Caco-2 (cell line): ENCODE results near the gene OR5L1. TPM values are rescaled to one million over a fixed set of nuclear protein-coding genes. Genes with fewer than 3 reads are reported as not detected.

ENCODE experiments used
- BruUV-seq: library from RNA; stranded (reverse); fragments of 400-500 nt; replicated peaks from 2 replicates; lab custom pipeline; 2021; lab: Mats Ljungman, UMichigan
- CTCF ChIA-PET: fragments of 300-600 bp; sonication (Branson Sonifier 250); formaldehyde crosslinking; loops from one replicate; lab custom pipeline; 2022; ENCODE audit warnings: antibody characterized with exemption; lab: Charles Lee
- POLR2A ChIA-PET: fragments of 300-600 bp; sonication (Branson Sonifier 250); formaldehyde crosslinking; loops from one replicate; lab custom pipeline; 2022; ENCODE audit warnings: antibody characterized with exemption; lab: Charles Lee
- DNase-seq, 2 experiments: peaks; one replicate each; pipeline versions ENCODE4 v3.0.0 to v3.0.0-alpha.2; 2020 to 2022
- H3K27me3 ChIP-seq: replicated peaks from 2 replicates; pipeline ENCODE4 v1.6.0; 2011; ENCODE audit warnings: low read length; ENCODE audit not compliant: control insufficient read depth, insufficient read depth
- H3K36me3 ChIP-seq: 2 replicates; pipeline ENCODE4 v1.5.1; 2011; ENCODE audit warnings: low read length; ENCODE audit not compliant: control insufficient read depth, insufficient read depth
- H3K4me1 ChIP-seq: fragments of 250-450 bp; sonication (Bioruptor Pico); 2 replicates; pipeline ENCODE4 v1.5.1; 2020; ENCODE audit warnings: mild to moderate bottlenecking
- H3K4me3 ChIP-seq: 2 replicates; pipeline ENCODE4 v1.5.1; 2011; ENCODE audit warnings: low read depth, mild to moderate bottlenecking, control low read depth, low read length
- H3K9me3 ChIP-seq: fragments of 250-450 bp; sonication (Bioruptor Pico); 2 replicates; pipeline ENCODE4 v1.5.1; 2020; ENCODE audit warnings: mild to moderate bottlenecking, moderate library complexity
- H3K27ac Mint-ChIP-seq: one replicate; pipeline ENCODE4 v1.8.0; 2022; ENCODE audit warnings: mixed read lengths; ENCODE audit not compliant: unreplicated experiment
- H3K27me3 Mint-ChIP-seq: one replicate; pipeline ENCODE4 v1.8.0; 2022; ENCODE audit warnings: mixed read lengths; ENCODE audit not compliant: insufficient read depth, unreplicated experiment
- H3K36me3 Mint-ChIP-seq: one replicate; pipeline ENCODE4 v1.8.0; 2022; ENCODE audit warnings: mild to moderate bottlenecking, mixed read lengths; ENCODE audit not compliant: insufficient read depth, unreplicated experiment
- H3K4me1 Mint-ChIP-seq: one replicate; pipeline ENCODE4 v1.8.0; 2022; ENCODE audit warnings: low read depth, mixed read lengths; ENCODE audit not compliant: unreplicated experiment
- H3K4me3 Mint-ChIP-seq: one replicate; pipeline ENCODE4 v1.8.0; 2022; ENCODE audit warnings: mild to moderate bottlenecking, moderate library complexity, mixed read lengths; ENCODE audit not compliant: unreplicated experiment
- H3K9me3 Mint-ChIP-seq: one replicate; pipeline ENCODE4 v1.8.0; 2022; ENCODE audit warnings: mixed read lengths; ENCODE audit not compliant: unreplicated experiment
- intact Hi-C: fragments of 100-400 bp; cut with micrococcal nuclease; formaldehyde crosslinking; loops from one replicate; pipeline ENCODE4 v1.10.0; 2022; ENCODE audit not compliant: unreplicated experiment
- total RNA-seq: library from RNA; stranded (reverse); gene quantifications from 2 replicates; pipeline ENCODE4 v1.2.3, GENCODE V29; 2022
- TF ChIP-seq, protein P1 (sequence below), 2 experiments: fragments of 200-600 bp in 1 of 2; IDR thresholded peaks; 1 replicate in 1 of 2; 2 replicates in 1 of 2; pipeline versions ENCODE4 v1.5.1 to v1.8.0; 2011 to 2022; ENCODE audit warnings: antibody characterized with exemption in 1 of 2, control low read depth in 1 of 2, inconsistent platforms in 1 of 2, low read depth in 1 of 2, low read length in 1 of 2, mild to moderate bottlenecking in 1 of 2, moderate library complexity in 1 of 2; ENCODE audit not compliant: insufficient read depth in 1 of 2, severe bottlenecking in 1 of 2, unreplicated experiment in 1 of 2

OR5L1 gene
- total RNA-seq, 1 experiment from 2014 or later, result not detected

DNA sequence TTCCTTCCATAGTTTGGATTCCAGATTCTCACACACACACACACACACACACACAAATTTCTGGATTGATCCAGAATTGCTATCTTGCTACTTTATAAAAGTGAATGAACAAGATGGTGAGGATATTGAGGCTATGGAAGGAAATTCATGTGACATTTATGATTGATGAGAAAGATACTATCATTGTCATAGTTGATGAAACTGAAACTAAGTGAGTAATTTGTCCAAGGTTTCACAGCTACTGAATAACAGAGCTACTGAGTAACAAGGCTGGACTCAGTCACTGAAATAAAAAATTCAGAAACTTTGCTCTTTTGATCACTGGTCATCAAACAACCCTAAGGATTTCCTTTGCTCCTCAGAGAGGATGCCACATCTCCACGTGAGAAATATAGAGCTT is 43.5 kb downstream of the OR5L1 start:
- no peaks in the 10 kb centered on the region for H3K36me3 Mint-ChIP-seq
- Histone ChIP-seq H3K27me3 (no peaks in the 10 kb centered on the region), H3K4me3 (no peak overlapping the region), H3K36me3 (no peaks in the 10 kb centered on the region), H3K9me3 (no peaks in the 10 kb centered on the region), H3K4me1 (no peaks in the 10 kb centered on the region)
- TF ChIP-seq, protein P1, sequence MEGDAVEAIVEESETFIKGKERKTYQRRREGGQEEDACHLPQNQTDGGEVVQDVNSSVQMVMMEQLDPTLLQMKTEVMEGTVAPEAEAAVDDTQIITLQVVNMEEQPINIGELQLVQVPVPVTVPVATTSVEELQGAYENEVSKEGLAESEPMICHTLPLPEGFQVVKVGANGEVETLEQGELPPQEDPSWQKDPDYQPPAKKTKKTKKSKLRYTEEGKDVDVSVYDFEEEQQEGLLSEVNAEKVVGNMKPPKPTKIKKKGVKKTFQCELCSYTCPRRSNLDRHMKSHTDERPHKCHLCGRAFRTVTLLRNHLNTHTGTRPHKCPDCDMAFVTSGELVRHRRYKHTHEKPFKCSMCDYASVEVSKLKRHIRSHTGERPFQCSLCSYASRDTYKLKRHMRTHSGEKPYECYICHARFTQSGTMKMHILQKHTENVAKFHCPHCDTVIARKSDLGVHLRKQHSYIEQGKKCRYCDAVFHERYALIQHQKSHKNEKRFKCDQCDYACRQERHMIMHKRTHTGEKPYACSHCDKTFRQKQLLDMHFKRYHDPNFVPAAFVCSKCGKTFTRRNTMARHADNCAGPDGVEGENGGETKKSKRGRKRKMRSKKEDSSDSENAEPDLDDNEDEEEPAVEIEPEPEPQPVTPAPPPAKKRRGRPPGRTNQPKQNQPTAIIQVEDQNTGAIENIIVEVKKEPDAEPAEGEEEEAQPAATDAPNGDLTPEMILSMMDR (IDR thresholded peaks at IDR 0.05; ENCODE audit: insufficient read depth in 1 of 2, low read depth in 1 of 2, low read length in 1 of 2, severe bottlenecking in 1 of 2, unreplicated experiment in 1 of 2), result no peak
- ChIA-PET CTCF (no interaction called here), POLR2A (no interaction called here)
- no peaks in the 10 kb centered on the region for H3K4me1 Mint-ChIP-seq
- no peak overlapping the region for H3K27ac Mint-ChIP-seq
- no peak for DNase-seq
- no peaks in the 10 kb centered on the region for H3K27me3 Mint-ChIP-seq
- no TSS peak for BruUV-seq
- H3K9me3 Mint-ChIP-seq, result no peaks in the 10 kb centered on the region
- no peak overlapping the region for H3K4me3 Mint-ChIP-seq
- intact Hi-C loops, result no loop called here

Other genes with a start within 250 kb of the OR5L1 start
- not detected in 2 replicates for gene OR4C16, start 239.2 kb upstream of the OR5L1 start, total RNA-seq
- not detected in 2 replicates for gene OR4C11, start 203.7 kb upstream of the OR5L1 start, total RNA-seq
- gene OR4P4, start 176.3 kb upstream of the OR5L1 start, total RNA-seq, result not detected in 2 replicates
- not detected in 2 replicates for gene OR4S2, start 163.0 kb upstream of the OR5L1 start, total RNA-seq
- not detected in 2 replicates for gene OR4C6, start 149.2 kb upstream of the OR5L1 start, total RNA-seq
- gene OR5D13, start 37.9 kb upstream of the OR5L1 start, total RNA-seq, result not detected in 2 replicates
- not detected in 2 replicates for gene OR5D14, start 15.8 kb upstream of the OR5L1 start, total RNA-seq
- gene OR5D18, start 8.3 kb downstream of the OR5L1 start, total RNA-seq, result not detected in 2 replicates
- gene OR5L2, start 15.9 kb downstream of the OR5L1 start, total RNA-seq, result not detected in 2 replicates
- gene OR5D16, start 27.4 kb downstream of the OR5L1 start, total RNA-seq, result not detected in 2 replicates
- gene TRIM51, start 71.9 kb downstream of the OR5L1 start, total RNA-seq, result not detected in 2 replicates
- gene OR5W2, start 103.2 kb downstream of the OR5L1 start, total RNA-seq, result not detected in 2 replicates
- gene OR5I1, start 125.0 kb downstream of the OR5L1 start, total RNA-seq, result not detected in 2 replicates
- gene OR10AG1, start 158.6 kb downstream of the OR5L1 start, total RNA-seq, result not detected in 2 replicates
- gene OR5F1, start 183.3 kb downstream of the OR5L1 start, total RNA-seq, result not detected in 2 replicates
- not detected in 2 replicates for gene OR5AS1, start 216.3 kb downstream of the OR5L1 start, total RNA-seq